Thoracic aorta (tissue), 2 donors: ENCODE data around the gene MACIR. TPM values are rescaled to one million over a fixed set of nuclear protein-coding genes. Genes with fewer than 3 reads are reported as not detected.
A peak's percentile ranks its signal among the peaks of the same experiment; 100 is the strongest.

Source experiments
- ATAC-seq: fragments of 150-250 bp; one replicate; pipeline ENCODE4 v1.8.0; 2017; ENCODE audit warnings: low read depth; ENCODE audit not compliant: insufficient number of reproducible peaks, low FRiP score
- DNase-seq: peaks from one replicate; pipeline ENCODE4 v3.0.0-alpha.2; 2020; ENCODE audit warnings: low spot score
- H3K27ac ChIP-seq, 2 donors: fragments of 200-600 bp; sonication (generic); 1 replicate in 1 of 2; 2 replicates in 1 of 2; pipeline ENCODE4 v1.5.1; 2016; ENCODE audit warnings: mild to moderate bottlenecking in 2 of 2, moderate library complexity in 2 of 2
- H3K27me3 ChIP-seq: fragments of 200-600 bp; sonication (generic); replicated peaks from 2 replicates; pipeline ENCODE4 v1.6.0; 2016; ENCODE audit warnings: mild to moderate bottlenecking; ENCODE audit not compliant: insufficient read depth
- H3K36me3 ChIP-seq: fragments of 200-600 bp; sonication (generic); one replicate; pipeline ENCODE4 v1.5.1; 2016
- H3K4me1 ChIP-seq, 2 donors: fragments of 200-600 bp; sonication (generic); 1 replicate in 1 of 2; 2 replicates in 1 of 2; pipeline versions ENCODE4 v1.5.1 to v1.6.0; 2016; ENCODE audit warnings: low read depth in 2 of 2, mild to moderate bottlenecking in 1 of 2; ENCODE audit not compliant: control insufficient read depth in 1 of 2
- H3K4me3 ChIP-seq: fragments of 200-600 bp; sonication (generic); 2 replicates; pipeline ENCODE4 v1.5.1; 2016; ENCODE audit warnings: mild to moderate bottlenecking
- H3K9me3 ChIP-seq: fragments of 200-600 bp; sonication (generic); 2 replicates; pipeline ENCODE4 v1.5.1; 2016
- total RNA-seq, 2 donors: library from RNA; depleted of rRNA; stranded (reverse); fragments of >200 nt; gene quantifications; one replicate each; pipeline versions ENCODE4 v1.1.0 to v1.2.3, GENCODE V29; 2016
- TF ChIP-seq, protein P1 (sequence below): fragments of 200-600 bp; sonication (generic); IDR thresholded peaks from one replicate; pipeline ENCODE4 v1.5.1; 2019; ENCODE audit warnings: antibody characterized with exemption

The MACIR gene
- total RNA-seq, 2 donors from 2014 or later, result 4.7 to 8.3 TPM

DNA sequence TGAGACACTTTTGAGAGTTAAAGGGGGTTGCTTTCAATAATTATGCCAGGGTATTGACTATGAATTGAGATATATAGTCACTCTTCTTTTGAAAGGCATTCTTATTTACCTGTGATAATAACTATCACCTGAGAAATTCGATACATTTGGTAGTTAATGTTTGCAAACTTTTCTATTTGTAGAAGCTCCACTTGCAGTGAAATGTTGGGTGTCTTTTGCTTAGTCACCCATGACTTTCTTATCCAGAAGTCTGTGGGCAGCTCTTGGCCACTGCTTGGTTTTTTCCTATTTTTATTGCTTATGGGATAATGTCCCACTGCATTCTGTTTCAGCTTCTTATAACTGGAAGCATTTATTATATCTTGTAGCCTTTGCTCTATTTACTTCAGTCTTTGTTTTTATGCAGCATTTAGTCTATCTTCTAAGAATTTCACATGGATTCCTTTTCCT lies 3.9 kb downstream of the MACIR start:
- Histone ChIP-seq H3K4me1 (peaks cover 0 to 30% of the 10 kb centered on the region in 2 donors), H3K27ac (no peak overlapping the region), H3K27me3 (no peaks in the 10 kb centered on the region), H3K4me3 (no peak overlapping the region), H3K9me3 (no peaks in the 10 kb centered on the region), H3K36me3 (no peaks in the 10 kb centered on the region)
- DNase-seq (no peak), ATAC-seq (no peak)
- TF ChIP-seq, protein P1, sequence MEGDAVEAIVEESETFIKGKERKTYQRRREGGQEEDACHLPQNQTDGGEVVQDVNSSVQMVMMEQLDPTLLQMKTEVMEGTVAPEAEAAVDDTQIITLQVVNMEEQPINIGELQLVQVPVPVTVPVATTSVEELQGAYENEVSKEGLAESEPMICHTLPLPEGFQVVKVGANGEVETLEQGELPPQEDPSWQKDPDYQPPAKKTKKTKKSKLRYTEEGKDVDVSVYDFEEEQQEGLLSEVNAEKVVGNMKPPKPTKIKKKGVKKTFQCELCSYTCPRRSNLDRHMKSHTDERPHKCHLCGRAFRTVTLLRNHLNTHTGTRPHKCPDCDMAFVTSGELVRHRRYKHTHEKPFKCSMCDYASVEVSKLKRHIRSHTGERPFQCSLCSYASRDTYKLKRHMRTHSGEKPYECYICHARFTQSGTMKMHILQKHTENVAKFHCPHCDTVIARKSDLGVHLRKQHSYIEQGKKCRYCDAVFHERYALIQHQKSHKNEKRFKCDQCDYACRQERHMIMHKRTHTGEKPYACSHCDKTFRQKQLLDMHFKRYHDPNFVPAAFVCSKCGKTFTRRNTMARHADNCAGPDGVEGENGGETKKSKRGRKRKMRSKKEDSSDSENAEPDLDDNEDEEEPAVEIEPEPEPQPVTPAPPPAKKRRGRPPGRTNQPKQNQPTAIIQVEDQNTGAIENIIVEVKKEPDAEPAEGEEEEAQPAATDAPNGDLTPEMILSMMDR, result no peak

DNA sequence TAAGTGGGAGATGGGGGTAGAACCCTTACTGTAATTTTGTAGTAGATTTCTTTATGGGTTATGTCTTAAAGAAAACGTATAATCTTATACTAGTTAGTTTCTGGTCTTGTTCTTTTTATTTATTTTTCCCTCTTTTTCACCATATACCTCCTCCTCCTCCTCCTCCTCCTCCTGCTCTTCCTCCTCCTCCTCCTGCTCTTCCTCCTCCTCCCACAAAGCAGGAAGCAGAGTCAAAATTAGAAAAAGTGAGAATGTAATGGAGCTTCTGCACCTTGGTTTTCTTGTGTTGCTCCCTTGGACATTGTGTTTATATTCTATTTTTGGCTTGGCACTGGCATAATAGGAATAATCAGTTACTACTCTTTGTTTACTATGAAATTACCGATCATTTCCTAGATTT lies 4.5 kb downstream of the MACIR start:
- H3K27me3 ChIP-seq, result no peaks in the 10 kb centered on the region
- no peak overlapping the region for H3K27ac ChIP-seq
- DNase-seq, result no peak
- H3K4me1 ChIP-seq, result peaks cover 0 to 30% of the 10 kb centered on the region in 2 donors
- no peaks in the 10 kb centered on the region for H3K9me3 ChIP-seq
- H3K36me3 ChIP-seq, result no peaks in the 10 kb centered on the region
- TF ChIP-seq, protein P1, result no peak
- no peak for ATAC-seq
- H3K4me3 ChIP-seq, result no peak overlapping the region

DNA sequence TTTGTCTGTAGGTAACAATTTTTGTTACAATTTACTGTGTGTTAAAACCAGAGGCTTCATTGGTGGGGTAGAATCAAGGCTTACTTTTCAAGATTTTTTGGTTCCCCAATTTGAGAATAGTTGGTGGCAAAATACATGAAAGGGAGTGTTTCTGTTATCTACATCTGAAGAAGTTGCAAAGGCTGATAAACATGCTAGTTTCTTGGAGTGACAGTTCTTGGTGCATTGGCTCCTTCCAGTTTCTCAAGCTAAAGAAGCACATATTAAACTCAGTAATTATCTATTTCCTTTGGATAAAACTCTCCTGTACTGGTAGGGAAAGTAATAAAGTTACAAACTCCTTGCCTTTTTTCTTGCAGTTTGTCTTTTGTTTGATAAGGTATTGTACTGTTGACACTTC lies 5.9 kb downstream of the MACIR start:
- peaks cover 2 to 30% of the 10 kb centered on the region in 2 donors for H3K4me1 ChIP-seq
- ATAC-seq (no peak), DNase-seq (no peak)
- no peaks in the 10 kb centered on the region for H3K9me3 ChIP-seq
- no peaks in the 10 kb centered on the region for H3K36me3 ChIP-seq
- H3K4me3 ChIP-seq, result no peak overlapping the region
- no peak overlapping the region for H3K27ac ChIP-seq
- TF ChIP-seq, protein P1, result no peak
- no peaks in the 10 kb centered on the region for H3K27me3 ChIP-seq

DNA sequence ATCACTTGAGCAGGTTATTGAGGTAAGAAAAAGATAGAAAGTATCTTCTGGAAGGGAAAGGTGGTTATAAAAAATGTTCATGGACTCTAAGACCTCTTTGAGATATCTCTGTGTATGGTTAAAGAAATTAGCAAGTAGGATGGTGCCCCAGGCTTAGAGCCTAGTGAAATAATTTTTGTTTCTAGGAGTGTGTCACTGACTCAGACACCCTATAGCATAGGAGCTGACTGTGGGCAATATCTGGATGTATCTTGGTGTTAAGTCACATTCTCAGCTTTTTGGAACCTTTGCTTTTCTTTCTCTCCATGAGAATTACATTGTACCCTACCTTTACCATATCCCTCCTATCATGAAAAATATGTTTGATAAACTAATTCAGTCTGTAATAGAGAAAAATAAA lies 12.0 kb downstream of the MACIR start:
- H3K9me3 ChIP-seq, result no peaks in the 10 kb centered on the region
- TF ChIP-seq, protein P1, result no peak
- H3K27ac ChIP-seq, result no peak overlapping the region
- no peaks in the 10 kb centered on the region for H3K27me3 ChIP-seq
- H3K4me1 ChIP-seq, result peaks cover 15 to 18% of the 10 kb centered on the region in 2 donors
- H3K4me3 ChIP-seq, result no peak overlapping the region
- ATAC-seq (no peak), DNase-seq (no peak)
- H3K36me3 ChIP-seq, result peaks cover under 1% of the 10 kb centered on the region

DNA sequence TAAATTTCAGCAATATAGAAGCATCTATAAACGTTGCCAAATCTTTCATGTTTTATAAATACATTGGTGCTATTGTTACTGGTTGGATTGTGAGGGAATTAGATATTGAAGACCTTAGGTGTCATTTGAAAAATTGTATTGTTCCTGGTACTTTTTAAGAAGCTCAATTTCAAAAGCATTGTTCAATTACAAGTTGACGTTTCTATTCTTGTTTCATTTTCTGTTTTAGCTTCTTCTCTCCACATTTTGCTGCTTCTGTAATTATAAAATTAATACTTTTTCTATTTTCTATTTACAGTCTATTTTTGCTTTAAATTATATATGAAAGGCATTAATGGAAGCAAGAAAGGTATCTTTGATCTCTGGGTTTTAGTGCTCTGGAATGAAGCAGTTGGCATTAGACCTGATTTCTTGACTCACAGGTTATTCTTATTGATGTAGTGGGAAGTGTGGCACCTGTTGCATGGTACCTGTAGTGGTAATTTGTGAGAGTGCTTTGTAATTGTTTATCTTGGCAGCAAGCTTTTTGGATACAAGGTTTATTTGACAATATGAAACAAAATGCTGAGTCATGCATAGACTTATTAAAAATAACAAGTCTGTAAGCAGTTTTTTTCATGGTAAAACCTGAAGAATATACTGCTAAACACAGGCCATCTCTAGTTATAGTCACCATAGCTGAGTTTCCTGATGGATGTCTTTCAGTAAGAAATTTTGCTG lies 13.2 kb downstream of the MACIR start:
- peaks cover 15 to 18% of the 10 kb centered on the region in 2 donors for H3K4me1 ChIP-seq
- H3K27me3 ChIP-seq, result no peaks in the 10 kb centered on the region
- DNase-seq (no peak), ATAC-seq (no peak)
- no peak overlapping the region for H3K27ac ChIP-seq
- H3K4me3 ChIP-seq, result peak overlapping the region; percentile 6
- TF ChIP-seq, protein P1, result no peak
- H3K9me3 ChIP-seq, result no peaks in the 10 kb centered on the region
- peaks cover 9% of the 10 kb centered on the region for H3K36me3 ChIP-seq
